Measurements from ENCODE around the gene RAB5A. TPM values are rescaled to one million over a fixed set of nuclear protein-coding genes. Genes with fewer than 3 reads are reported as not detected.

The RAB5A gene
- total and polyA plus RNA-seq, 2 of the 4 experiments (the other 2 are of a cell fraction), result 33.3 to 46.4 TPM

DNA sequence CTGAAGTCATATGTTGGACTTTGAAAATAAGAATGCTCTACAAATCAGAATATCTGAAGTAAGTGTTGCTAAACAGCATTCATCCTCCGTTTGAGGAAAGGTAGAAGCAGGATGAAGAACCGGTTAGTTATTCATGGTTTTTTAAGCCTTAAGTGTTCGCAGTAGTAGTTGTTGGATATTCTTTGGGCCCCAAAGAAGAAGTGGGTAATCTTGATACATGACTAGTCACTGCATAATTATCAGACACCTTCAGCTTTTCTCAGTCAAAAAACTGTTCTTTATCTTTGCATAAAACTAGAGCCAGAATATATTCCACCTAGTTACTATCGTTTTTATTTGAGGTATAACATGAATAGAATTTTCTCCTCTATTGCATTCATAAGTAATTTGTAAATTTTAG, 13.8 kb downstream of the RAB5A start:
- peaks cover 24% of the 10 kb centered on the region for H3K36me3 ChIP-seq (ENCODE audit: control insufficient read depth, insufficient read depth, low read length)
- BruUV-seq (replicated peaks), result no TSS peak
- H4K20me1 ChIP-seq (ENCODE audit: insufficient read depth, low read length), result peaks cover 51% of the 10 kb centered on the region
- no peak overlapping the region for H2BK5ac ChIP-seq (ENCODE audit: low read depth, low read length, poor library complexity, severe bottlenecking)
- WGBS, 2 experiments (ENCODE audit: extremely low coverage in 2 of 2, insufficient read length in 1 of 2), result no CpG with 5 or more reads among the region's 4 CpGs
- no peak overlapping the region for H2BK20ac ChIP-seq (ENCODE audit: low read depth, low read length)
- H4K5ac ChIP-seq (ENCODE audit: low read depth, low read length), result no peak overlapping the region
- no peak overlapping the region for H2BK15ac ChIP-seq (ENCODE audit: low read depth, low read length)
- H3K9me3 ChIP-seq (ENCODE audit: control insufficient read depth, insufficient read depth, low read length), result no peaks in the 10 kb centered on the region
- H2AK5ac ChIP-seq (ENCODE audit: low read depth, low read length), result no peak overlapping the region
- no peak overlapping the region for H3K4me3 ChIP-seq (ENCODE audit: insufficient read depth, low read depth, low read length)
- DNase-seq (no peak), ATAC-seq (ENCODE audit: low read depth) (no peak)
- H3K4me2 ChIP-seq (ENCODE audit: low read depth, low read length), result no peak overlapping the region
- dilution Hi-C loops (cut with HindIII; ENCODE audit: low sequenced_read_pairs, unreplicated experiment), result no loop called here
- no peak overlapping the region for H2BK120ac ChIP-seq (ENCODE audit: low read depth, low read length)
- H3K4ac ChIP-seq (ENCODE audit: low read depth, low read length), result no peak overlapping the region
- POLR2A ChIA-PET (ENCODE audit: unreplicated experiment), result no interaction called here
- H4K91ac ChIP-seq (ENCODE audit: insufficient read depth, low read depth, low read length), result no peak overlapping the region
- intact Hi-C loops (cut with micrococcal nuclease), result no loop called here
- H3K4me1 ChIP-seq (ENCODE audit: control insufficient read depth, insufficient read depth, low read length), result peaks cover 2% of the 10 kb centered on the region; the same call in 1 of the 2 replicates
- no peak overlapping the region for H2AK9ac ChIP-seq (replicated peaks; ENCODE audit: low read depth, low read length, poor library complexity)
- no peak overlapping the region for H3K14ac ChIP-seq (replicated peaks; ENCODE audit: low read depth, low read length)
- H3K9ac ChIP-seq (ENCODE audit: low read depth, low read length), result no peak overlapping the region
- CTCF ChIA-PET, result no interaction called here
- H3K27ac ChIP-seq (ENCODE audit: insufficient read depth, low read length), result no peak overlapping the region
- H3K18ac ChIP-seq (ENCODE audit: low read depth, low read length), result no peak overlapping the region
- H3K23ac ChIP-seq (ENCODE audit: low read depth, low read length), result no peak overlapping the region
- in situ Hi-C loops (cut with MboI; ENCODE audit: low sequenced_read_pairs), result no loop called here
- H2AFZ ChIP-seq (replicated peaks; ENCODE audit: low read length, poor library complexity), result no peak overlapping the region
- 0 out of 2 replicates have a peak, but pooled peaks cover 4% of the 10 kb centered on the region for H3K9me1 ChIP-seq (ENCODE audit: insufficient read depth, low read length)
- TF ChIP-seq CEBPB (IDR thresholded peaks at IDR 0.05; ENCODE audit: low read depth, low read length) (no peak), SMC3 (IDR thresholded peaks at IDR 0.05; ENCODE audit: low read depth, low read length) (no peak), MAZ (IDR thresholded peaks at IDR 0.05; ENCODE audit: borderline replicate concordance, low read depth, low read length) (no peak), NFE2L2 (IDR thresholded peaks at IDR 0.05; ENCODE audit: low read depth, low read length) (no peak), POLR2A (IDR thresholded peaks at IDR 0.05; ENCODE audit: low read depth, low read length) (no peak), MXI1 (IDR thresholded peaks at IDR 0.05; ENCODE audit: borderline replicate concordance, low read depth, low read length) (no peak), RCOR1 (IDR thresholded peaks at IDR 0.05; ENCODE audit: insufficient replicate concordance, low read length) (no peak), FOS (IDR thresholded peaks at IDR 0.05; ENCODE audit: low read depth, low read length) (no peak), RFX5 (IDR thresholded peaks at IDR 0.05; ENCODE audit: low read depth, low read length) (no peak)
- TF ChIP-seq, protein P1, sequence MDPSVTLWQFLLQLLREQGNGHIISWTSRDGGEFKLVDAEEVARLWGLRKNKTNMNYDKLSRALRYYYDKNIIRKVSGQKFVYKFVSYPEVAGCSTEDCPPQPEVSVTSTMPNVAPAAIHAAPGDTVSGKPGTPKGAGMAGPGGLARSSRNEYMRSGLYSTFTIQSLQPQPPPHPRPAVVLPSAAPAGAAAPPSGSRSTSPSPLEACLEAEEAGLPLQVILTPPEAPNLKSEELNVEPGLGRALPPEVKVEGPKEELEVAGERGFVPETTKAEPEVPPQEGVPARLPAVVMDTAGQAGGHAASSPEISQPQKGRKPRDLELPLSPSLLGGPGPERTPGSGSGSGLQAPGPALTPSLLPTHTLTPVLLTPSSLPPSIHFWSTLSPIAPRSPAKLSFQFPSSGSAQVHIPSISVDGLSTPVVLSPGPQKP (IDR thresholded peaks at IDR 0.05; ENCODE audit: borderline replicate concordance, low read depth, low read length), result no peak
- H3K56ac ChIP-seq (ENCODE audit: extremely low read depth, insufficient read depth, low read length), result no peak overlapping the region
- no peaks in the 10 kb centered on the region for H3K27me3 ChIP-seq (ENCODE audit: control insufficient read depth, insufficient read depth, low read length)
- H3K79me1 ChIP-seq (ENCODE audit: low read depth in 1 of 2, low read length in 2 of 2), result peaks cover 9 to 38% of the 10 kb centered on the region in 2 experiments
- H4K8ac ChIP-seq (ENCODE audit: low read depth in 2 of 2, low read length in 2 of 2), result no peak overlapping the region

Measured in IMR-90 (cell line).